DOHH2 (cell line): ENCODE measurements around the gene CAPN7.

Experiments used
- H3F3A ChIP-seq: fragments of 200-600 bp; sonication (generic), shearing (Covaris generic); 2 replicates; pipeline ENCODE4 v1.6.0; 2016; ENCODE audit warnings: antibody characterized with exemption, mild to moderate bottlenecking; ENCODE audit not compliant: control insufficient read depth, insufficient read depth
- H3K27ac ChIP-seq: fragments of 200-600 bp; sonication (generic); 2 replicates; pipeline ENCODE4 v1.5.1; 2014; ENCODE audit warnings: low read depth, mild to moderate bottlenecking, low read length, moderate library complexity
- H3K27me3 ChIP-seq: fragments of 200-600 bp; sonication (generic); 2 replicates; pipeline ENCODE4 v1.6.1; 2014; ENCODE audit warnings: mild to moderate bottlenecking, low read length, mixed read lengths; ENCODE audit not compliant: control insufficient read depth
- H3K36me3 ChIP-seq: fragments of 200-600 bp; sonication (generic); 2 replicates; pipeline ENCODE4 v1.6.1; 2014; ENCODE audit warnings: mild to moderate bottlenecking, low read length, moderate library complexity, mixed read lengths; ENCODE audit not compliant: control insufficient read depth
- H3K4me1 ChIP-seq: fragments of 200-600 bp; sonication (generic); 2 replicates; pipeline ENCODE4 v1.6.1; 2014; ENCODE audit warnings: mild to moderate bottlenecking, low read length, mixed read lengths; ENCODE audit not compliant: control insufficient read depth
- H3K4me2 ChIP-seq: fragments of 200-600 bp; sonication (generic); 2 replicates; pipeline ENCODE4 v1.6.0; 2014; ENCODE audit warnings: mild to moderate bottlenecking, low read length, moderate library complexity
- H3K4me3 ChIP-seq: fragments of 200-600 bp; sonication (generic); 2 replicates; pipeline ENCODE4 v1.5.1; 2014; ENCODE audit warnings: mild to moderate bottlenecking, low read length, mixed read lengths
- H3K79me2 ChIP-seq: fragments of 200-600 bp; sonication (generic); 2 replicates; pipeline ENCODE4 v1.6.1; 2014; ENCODE audit warnings: mild to moderate bottlenecking, low read length, mixed read lengths; ENCODE audit not compliant: control insufficient read depth
- H3K9me2 ChIP-seq: fragments of 200-600 bp; sonication (generic); replicated peaks from 2 replicates; pipeline ENCODE4 v1.6.1; 2014; ENCODE audit warnings: mild to moderate bottlenecking, low read length, mixed read lengths; ENCODE audit not compliant: control insufficient read depth
- H3K9me3 ChIP-seq: fragments of 200-600 bp; sonication (generic); 2 replicates; pipeline ENCODE4 v1.6.1; 2014; ENCODE audit warnings: antibody characterized with exemption, low read length, mixed read lengths; ENCODE audit not compliant: control insufficient read depth, insufficient read depth
- H4K20me1 ChIP-seq: fragments of 200-600 bp; sonication (generic); 2 replicates; pipeline ENCODE4 v1.6.0; 2014; ENCODE audit warnings: low read depth, mild to moderate bottlenecking, antibody characterized with exemption, low read length, moderate library complexity; ENCODE audit not compliant: control insufficient read depth, insufficient read depth
- EZH2phosphoT487 ChIP-seq: fragments of 200-600 bp; sonication (generic); IDR thresholded peaks from 2 replicates; pipeline ENCODE4 v1.6.1; 2017; ENCODE audit warnings: borderline replicate concordance, mild to moderate bottlenecking, antibody characterized with exemption, low read length, moderate library complexity, mixed read lengths
- TF ChIP-seq, protein P1 (sequence below): fragments of 200-600 bp; sonication (generic); IDR thresholded peaks from one replicate; pipeline ENCODE4 v1.5.1; 2014; ENCODE audit warnings: antibody characterized with exemption, mild to moderate bottlenecking, low read depth, low read length; ENCODE audit not compliant: poor library complexity, severe bottlenecking

The CAPN7 gene

GRCh38 chr3:15268033-15268631 is 62.1 kb downstream of the CAPN7 start:
- H3K9me2 ChIP-seq, result no peaks in the 10 kb centered on the region
- no peaks in the 10 kb centered on the region for H4K20me1 ChIP-seq
- peaks cover 22% of the 10 kb centered on the region for H3K36me3 ChIP-seq
- TF ChIP-seq, protein P1, sequence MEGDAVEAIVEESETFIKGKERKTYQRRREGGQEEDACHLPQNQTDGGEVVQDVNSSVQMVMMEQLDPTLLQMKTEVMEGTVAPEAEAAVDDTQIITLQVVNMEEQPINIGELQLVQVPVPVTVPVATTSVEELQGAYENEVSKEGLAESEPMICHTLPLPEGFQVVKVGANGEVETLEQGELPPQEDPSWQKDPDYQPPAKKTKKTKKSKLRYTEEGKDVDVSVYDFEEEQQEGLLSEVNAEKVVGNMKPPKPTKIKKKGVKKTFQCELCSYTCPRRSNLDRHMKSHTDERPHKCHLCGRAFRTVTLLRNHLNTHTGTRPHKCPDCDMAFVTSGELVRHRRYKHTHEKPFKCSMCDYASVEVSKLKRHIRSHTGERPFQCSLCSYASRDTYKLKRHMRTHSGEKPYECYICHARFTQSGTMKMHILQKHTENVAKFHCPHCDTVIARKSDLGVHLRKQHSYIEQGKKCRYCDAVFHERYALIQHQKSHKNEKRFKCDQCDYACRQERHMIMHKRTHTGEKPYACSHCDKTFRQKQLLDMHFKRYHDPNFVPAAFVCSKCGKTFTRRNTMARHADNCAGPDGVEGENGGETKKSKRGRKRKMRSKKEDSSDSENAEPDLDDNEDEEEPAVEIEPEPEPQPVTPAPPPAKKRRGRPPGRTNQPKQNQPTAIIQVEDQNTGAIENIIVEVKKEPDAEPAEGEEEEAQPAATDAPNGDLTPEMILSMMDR, result peak; percentile 94
- TF ChIP-seq EZH2phosphoT487, result no peak
- no peak overlapping the region for H3K4me2 ChIP-seq
- H3K4me3 ChIP-seq, result no peak overlapping the region
- H3K79me2 ChIP-seq, result no peaks in the 10 kb centered on the region; the same call in 1 of the 2 replicates
- no peaks in the 10 kb centered on the region for H3K27me3 ChIP-seq
- no peaks in the 10 kb centered on the region for H3K9me3 ChIP-seq
- H3F3A ChIP-seq, result no peaks in the 10 kb centered on the region
- peaks cover 28% of the 10 kb centered on the region for H3K4me1 ChIP-seq
- H3K27ac ChIP-seq, result no peak overlapping the region

- no peak overlapping the region for H3K27ac ChIP-seq
- H3K27me3 ChIP-seq, result no peaks in the 10 kb centered on the region
- H3F3A ChIP-seq, result no peaks in the 10 kb centered on the region
- TF ChIP-seq, protein P1, result no peak
- TF ChIP-seq EZH2phosphoT487, result no peak
- no peaks in the 10 kb centered on the region for H4K20me1 ChIP-seq
- H3K9me2 ChIP-seq, result no peaks in the 10 kb centered on the region
- H3K4me1 ChIP-seq, result peaks cover 33% of the 10 kb centered on the region
- H3K36me3 ChIP-seq, result peaks cover 22% of the 10 kb centered on the region
- H3K9me3 ChIP-seq, result no peaks in the 10 kb centered on the region
- H3K4me2 ChIP-seq, result no peak overlapping the region
- H3K79me2 ChIP-seq, result no peaks in the 10 kb centered on the region; the same call in 1 of the 2 replicates
- H3K4me3 ChIP-seq, result no peak overlapping the region
Observed at GRCh38 chr3:15269091-15269989, 63.3 kb downstream of the CAPN7 start.

DNA sequence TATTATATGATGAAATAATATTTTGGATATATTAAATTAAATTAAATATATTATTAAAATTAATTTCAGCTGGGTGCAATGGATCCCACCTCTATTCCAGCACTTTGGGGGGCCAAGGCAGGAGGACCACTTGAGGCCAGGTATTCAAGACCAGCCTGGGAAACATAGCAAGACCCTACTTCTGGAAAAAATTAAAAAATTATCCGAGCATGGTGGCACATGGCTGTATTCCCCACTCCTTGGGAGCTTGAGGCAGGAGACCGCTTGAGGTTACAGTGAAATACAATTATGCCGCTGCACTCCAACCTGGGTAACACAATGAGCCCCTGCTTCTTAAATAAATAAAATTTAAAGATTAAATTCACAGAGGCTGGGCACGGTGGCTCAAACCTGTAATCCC is 65.0 kb downstream of the CAPN7 start:
- H3K9me3 ChIP-seq, result no peaks in the 10 kb centered on the region
- peaks cover 21% of the 10 kb centered on the region for H3K36me3 ChIP-seq
- no peak overlapping the region for H3K27ac ChIP-seq
- H3K4me1 ChIP-seq, result peaks cover 26% of the 10 kb centered on the region
- H3F3A ChIP-seq, result no peaks in the 10 kb centered on the region
- no peaks in the 10 kb centered on the region for H4K20me1 ChIP-seq
- H3K27me3 ChIP-seq, result no peaks in the 10 kb centered on the region
- TF ChIP-seq, protein P1, result no peak
- no peak for TF ChIP-seq EZH2phosphoT487
- no peak overlapping the region for H3K4me3 ChIP-seq
- peaks cover 4% of the 10 kb centered on the region for H3K79me2 ChIP-seq
- no peak overlapping the region for H3K4me2 ChIP-seq
- H3K9me2 ChIP-seq, result no peaks in the 10 kb centered on the region
